NCI-H82 treated with DMSO at 0.1 percent for 48 hours (cell line): Measurements from ENCODE around the gene NHERF1.
A peak's percentile ranks its signal among the peaks of the same experiment; 100 is the strongest.

Source experiments
- DNase-seq: peaks from one replicate; lab custom pipeline; 2025; ENCODE audit not compliant: unreplicated experiment; lab: John Stamatoyannopoulos, UW

The NHERF1 gene

GRCh38 chr17:74732042-74732867 is 16.2 kb upstream of the NHERF1 start:
- no peak for DNase-seq

- no peak for DNase-seq
Measured at GRCh38 chr17:74733365-74734122, 14.9 kb upstream of the NHERF1 start.

GRCh38 chr17:74734256-74734655 is 14.2 kb upstream of the NHERF1 start:
- no peak for DNase-seq

- DNase-seq, result no peak
Measured at GRCh38 chr17:74736513-74737298, 11.7 kb upstream of the NHERF1 start, which contains the start of gene RAB37. Gene RAB37, plus strand, starts transcription at chr17:74737256. Its CDS starts 17 bp downstream, at chr17:74737273.

- DNase-seq, result peak; percentile 51
Measured at GRCh38 chr17:74737299-74738050, 11.0 kb upstream of the NHERF1 start.

GRCh38 chr17:74738051-74738996 is 10.1 kb upstream of the NHERF1 start:
- DNase-seq, result no peak

- DNase-seq, result no peak
Measured at GRCh38 chr17:74739227-74739831, 9.1 kb upstream of the NHERF1 start.

- no peak for DNase-seq
Measured at GRCh38 chr17:74740173-74740572, 8.3 kb upstream of the NHERF1 start.

GRCh38 chr17:74740641-74741387 is 7.6 kb upstream of the NHERF1 start:
- no peak for DNase-seq

GRCh38 chr17:74742153-74742515 is 6.3 kb upstream of the NHERF1 start:
- DNase-seq, result no peak

- no peak for DNase-seq
Measured at GRCh38 chr17:74742978-74743545, 5.4 kb upstream of the NHERF1 start.

GRCh38 chr17:74743755-74744154 is 4.7 kb upstream of the NHERF1 start:
- DNase-seq, result no peak

- no peak for DNase-seq
Measured at GRCh38 chr17:74744349-74744713, 4.1 kb upstream of the NHERF1 start.

GRCh38 chr17:74744714-74745547 is 3.5 kb upstream of the NHERF1 start:
- no peak for DNase-seq

GRCh38 chr17:74745548-74746177 is 2.8 kb upstream of the NHERF1 start:
- no peak for DNase-seq

- DNase-seq, result no peak
Measured at GRCh38 chr17:74746376-74746775, 2.1 kb upstream of the NHERF1 start.

- no peak for DNase-seq
Measured at GRCh38 chr17:74746922-74747321, 1.5 kb upstream of the NHERF1 start.
